Upper lobe of right lung (tissue), 1 donor: ENCODE results near the gene ACAN. TPM values are rescaled to one million over a fixed set of nuclear protein-coding genes. Genes with fewer than 3 reads are reported as not detected.

Experiments
- ATAC-seq: fragments of 200-7000 bp; cut with Tn5 transposase; one replicate; pipeline ENCODE4 v1.9.1; 2020; ENCODE audit warnings: mild to moderate bottlenecking, moderate library complexity
- DNase-seq: peaks from one replicate; pipeline ENCODE4 v3.0.0-alpha.2; 2020
- H3K27ac ChIP-seq: fragments of 200-600 bp; one replicate; pipeline ENCODE4 v1.8.0; 2022
- H3K27me3 ChIP-seq: fragments of 200-600 bp; one replicate; pipeline ENCODE4 v1.8.0; 2022; ENCODE audit warnings: mild to moderate bottlenecking
- H3K36me3 ChIP-seq: fragments of 200-600 bp; one replicate; pipeline ENCODE4 v1.8.0; 2022
- H3K4me1 ChIP-seq: fragments of 200-600 bp; one replicate; pipeline ENCODE4 v1.8.0; 2022
- H3K4me3 ChIP-seq: fragments of 200-600 bp; one replicate; pipeline ENCODE4 v1.8.0; 2022; ENCODE audit warnings: mild to moderate bottlenecking
- H3K9me3 ChIP-seq: fragments of 200-600 bp; one replicate; pipeline ENCODE4 v1.8.0; 2022
- intact Hi-C: fragments of 100-400 bp; cut with DNase I; formaldehyde crosslinking; loops from one replicate; pipeline ENCODE4 v1.11.0; 2022
- total RNA-seq: library from RNA; stranded (reverse); fragmentation: NEBNext Ultra II Directional; extraction: Animal tissue kit (Norgen Biotek cat#: 25700); gene quantifications from one replicate; pipeline ENCODE4 v1.2.1, GENCODE V29; 2021
- TF ChIP-seq, protein P1 (sequence below): fragments of 200-600 bp; IDR thresholded peaks from one replicate; pipeline ENCODE4 v1.8.0; 2022; ENCODE audit warnings: antibody characterized with exemption
- donor health status: DM: no; HTN: yes; CAD: no; lungs with severe emphysema.

The ACAN gene
- total RNA-seq, 1 donor from 2014 or later, result 0.06 TPM

DNA sequence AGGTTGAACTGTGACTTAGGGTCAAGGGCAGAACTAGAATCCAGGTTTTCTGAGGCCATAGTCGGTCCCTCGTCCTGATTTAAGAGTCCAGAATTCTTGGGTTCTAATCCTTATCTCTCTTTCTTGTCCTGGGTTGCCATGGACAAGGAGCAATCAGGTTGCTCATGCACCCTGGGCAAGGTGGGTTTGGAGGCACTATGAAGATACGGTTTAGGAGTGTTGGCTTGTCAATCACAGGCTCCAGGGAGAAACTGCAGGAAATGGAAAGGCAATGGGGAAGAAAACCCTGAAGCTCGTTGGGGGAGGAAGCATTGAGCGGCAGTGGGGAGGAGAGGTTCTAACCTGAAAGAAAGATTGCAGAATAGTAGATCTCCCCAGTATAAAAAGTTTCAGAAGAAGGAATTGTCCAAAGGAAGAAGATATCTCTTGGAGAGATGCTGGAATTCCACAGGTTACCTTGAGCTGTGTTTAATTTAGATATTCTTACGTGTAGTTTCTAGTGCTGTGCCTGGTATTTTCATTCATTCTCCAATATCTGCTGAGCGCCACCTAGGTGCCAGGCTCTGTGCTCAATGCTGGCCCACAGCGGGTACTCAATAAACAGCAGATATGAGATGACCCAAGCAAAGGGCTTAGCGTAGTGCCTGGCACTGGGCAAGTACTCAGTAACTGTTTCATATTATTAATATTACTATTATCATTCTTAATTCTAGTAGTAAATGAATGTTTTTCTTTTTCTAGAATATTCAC lies 2.0 kb downstream of the ACAN start:
- no peaks in the 10 kb centered on the region for H3K36me3 ChIP-seq
- intact Hi-C loops, result no loop called here
- no peaks in the 10 kb centered on the region for H3K4me1 ChIP-seq
- no peak overlapping the region for H3K27ac ChIP-seq
- H3K27me3 ChIP-seq, result peaks cover 70% of the 10 kb centered on the region
- DNase-seq, result no peak
- TF ChIP-seq, protein P1, sequence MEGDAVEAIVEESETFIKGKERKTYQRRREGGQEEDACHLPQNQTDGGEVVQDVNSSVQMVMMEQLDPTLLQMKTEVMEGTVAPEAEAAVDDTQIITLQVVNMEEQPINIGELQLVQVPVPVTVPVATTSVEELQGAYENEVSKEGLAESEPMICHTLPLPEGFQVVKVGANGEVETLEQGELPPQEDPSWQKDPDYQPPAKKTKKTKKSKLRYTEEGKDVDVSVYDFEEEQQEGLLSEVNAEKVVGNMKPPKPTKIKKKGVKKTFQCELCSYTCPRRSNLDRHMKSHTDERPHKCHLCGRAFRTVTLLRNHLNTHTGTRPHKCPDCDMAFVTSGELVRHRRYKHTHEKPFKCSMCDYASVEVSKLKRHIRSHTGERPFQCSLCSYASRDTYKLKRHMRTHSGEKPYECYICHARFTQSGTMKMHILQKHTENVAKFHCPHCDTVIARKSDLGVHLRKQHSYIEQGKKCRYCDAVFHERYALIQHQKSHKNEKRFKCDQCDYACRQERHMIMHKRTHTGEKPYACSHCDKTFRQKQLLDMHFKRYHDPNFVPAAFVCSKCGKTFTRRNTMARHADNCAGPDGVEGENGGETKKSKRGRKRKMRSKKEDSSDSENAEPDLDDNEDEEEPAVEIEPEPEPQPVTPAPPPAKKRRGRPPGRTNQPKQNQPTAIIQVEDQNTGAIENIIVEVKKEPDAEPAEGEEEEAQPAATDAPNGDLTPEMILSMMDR, result no peak
- no peaks in the 10 kb centered on the region for H3K9me3 ChIP-seq
- no peak for ATAC-seq
- no peak overlapping the region for H3K4me3 ChIP-seq

DNA sequence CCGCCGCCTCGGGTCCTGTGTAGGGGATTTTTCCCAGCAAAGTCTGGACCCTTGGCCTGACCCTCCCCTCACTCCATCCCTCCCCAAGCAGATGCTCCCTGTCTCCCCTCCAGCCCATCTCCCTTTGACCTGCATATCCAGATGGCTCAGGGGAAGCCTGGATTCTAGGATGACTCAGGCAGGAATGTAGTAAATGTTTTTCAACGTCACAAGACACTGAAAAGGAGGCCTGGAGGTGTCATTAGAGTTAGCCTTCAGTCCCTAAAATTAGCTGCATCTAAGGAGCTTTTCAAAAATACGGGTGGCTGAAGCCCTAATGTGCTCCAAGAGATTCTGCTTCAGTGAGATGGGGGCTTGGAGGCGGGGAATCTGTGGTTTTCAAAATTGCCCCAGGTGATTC lies 7.2 kb downstream of the ACAN start:
- intact Hi-C loops, result no loop called here
- peaks cover 26% of the 10 kb centered on the region for H3K27me3 ChIP-seq
- H3K4me1 ChIP-seq, result no peaks in the 10 kb centered on the region
- H3K36me3 ChIP-seq, result no peaks in the 10 kb centered on the region
- no peak overlapping the region for H3K4me3 ChIP-seq
- H3K9me3 ChIP-seq, result no peaks in the 10 kb centered on the region
- no peak for DNase-seq
- H3K27ac ChIP-seq, result no peak overlapping the region
- ATAC-seq, result no peak
- TF ChIP-seq, protein P1, result no peak

DNA sequence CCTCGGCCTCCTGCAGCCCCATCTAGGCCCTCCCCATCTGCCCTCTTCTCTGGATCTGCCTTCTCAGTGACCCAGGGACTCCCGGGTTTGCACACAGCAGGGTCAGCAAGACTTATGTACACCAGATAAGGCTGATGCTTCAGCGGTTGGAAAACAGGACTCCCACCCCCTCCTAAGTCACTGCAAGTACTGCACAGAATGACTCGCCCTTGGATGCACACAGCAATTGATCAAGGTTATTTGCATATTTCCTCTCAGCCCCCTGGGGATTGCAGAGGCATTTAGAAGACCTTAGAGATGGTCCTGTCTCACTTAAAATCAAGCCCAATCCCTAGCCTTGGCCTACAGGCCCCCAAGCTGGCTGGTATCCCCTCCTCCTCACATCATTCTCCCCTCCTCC lies 8.9 kb downstream of the ACAN start:
- DNase-seq, result no peak
- Histone ChIP-seq H3K27me3 (peaks cover 9% of the 10 kb centered on the region), H3K9me3 (no peaks in the 10 kb centered on the region), H3K27ac (no peak overlapping the region), H3K36me3 (no peaks in the 10 kb centered on the region), H3K4me3 (no peak overlapping the region), H3K4me1 (no peaks in the 10 kb centered on the region)
- intact Hi-C loops, result no loop called here
- ATAC-seq, result no peak
- TF ChIP-seq, protein P1, result no peak

DNA sequence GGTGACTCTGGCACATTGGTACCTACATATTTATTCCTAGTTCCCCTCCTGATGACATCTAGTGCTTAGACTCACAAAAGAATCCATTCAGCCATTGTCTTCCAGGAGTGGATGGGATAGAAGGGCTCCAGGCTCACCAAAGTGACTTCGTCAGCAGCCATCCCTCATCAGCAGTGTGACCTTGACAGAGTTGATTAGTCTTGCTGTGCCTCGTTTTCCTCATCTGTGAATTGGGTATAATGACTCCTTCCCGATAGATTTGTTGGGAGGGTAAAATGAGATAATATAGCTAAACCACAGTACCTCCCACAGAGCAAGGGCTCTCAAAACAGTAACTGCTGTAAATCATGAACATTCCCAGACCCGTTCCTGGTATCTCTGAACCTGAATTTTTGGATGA lies 10.7 kb downstream of the ACAN start:
- ATAC-seq, result no peak
- no peaks in the 10 kb centered on the region for H3K9me3 ChIP-seq
- peaks cover 7% of the 10 kb centered on the region for H3K27me3 ChIP-seq
- intact Hi-C loops, result no loop called here
- TF ChIP-seq, protein P1, result no peak
- DNase-seq, result no peak
- H3K4me1 ChIP-seq, result no peaks in the 10 kb centered on the region
- no peaks in the 10 kb centered on the region for H3K36me3 ChIP-seq
- H3K27ac ChIP-seq, result no peak overlapping the region
- no peak overlapping the region for H3K4me3 ChIP-seq

DNA sequence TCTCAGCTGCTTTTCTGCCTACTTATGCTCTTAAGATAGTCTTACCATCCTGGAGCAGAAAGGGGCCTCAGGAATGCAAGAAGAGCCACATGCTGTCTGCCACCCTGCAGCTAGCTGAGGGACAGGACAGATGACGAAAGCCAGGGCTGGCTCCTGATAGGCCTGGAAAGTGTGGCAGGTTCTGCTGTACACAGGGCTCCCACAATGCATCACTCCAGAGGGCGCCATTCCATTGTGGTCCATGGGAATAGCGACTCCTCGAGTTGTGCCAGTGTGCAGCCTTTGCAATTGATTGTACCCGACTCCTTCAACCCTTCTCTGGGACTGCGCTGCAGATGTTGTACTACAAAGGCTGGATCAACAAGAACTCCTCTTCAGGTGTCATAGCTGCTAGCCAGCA lies 11.2 kb downstream of the ACAN start:
- TF ChIP-seq, protein P1, result no peak
- intact Hi-C loops, result no loop called here
- H3K9me3 ChIP-seq, result no peaks in the 10 kb centered on the region
- ATAC-seq, result no peak
- H3K36me3 ChIP-seq, result no peaks in the 10 kb centered on the region
- no peak overlapping the region for H3K4me3 ChIP-seq
- H3K27ac ChIP-seq, result no peak overlapping the region
- H3K27me3 ChIP-seq, result peaks cover 7% of the 10 kb centered on the region
- no peaks in the 10 kb centered on the region for H3K4me1 ChIP-seq
- DNase-seq, result no peak

DNA sequence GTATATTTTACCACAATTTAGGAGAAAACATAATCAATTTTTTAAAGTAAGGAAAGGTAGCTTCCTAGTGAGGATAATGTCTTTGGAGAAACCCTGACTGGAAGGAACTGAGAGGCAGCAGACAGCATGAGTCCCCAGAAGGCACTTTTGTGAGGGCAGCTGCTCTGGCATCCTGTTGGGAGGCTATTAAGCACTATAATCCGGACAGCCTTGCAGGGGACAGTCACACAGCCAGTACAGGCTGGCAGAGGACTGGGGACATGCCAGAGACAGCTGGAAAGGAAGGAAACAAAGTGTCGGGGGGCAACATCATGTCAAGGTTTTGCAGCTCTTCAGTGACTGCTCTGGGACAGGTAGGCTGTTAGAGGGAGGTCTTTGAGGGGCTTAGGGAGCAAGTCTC lies 15.7 kb downstream of the ACAN start:
- Histone ChIP-seq H3K27ac (no peak overlapping the region), H3K36me3 (no peaks in the 10 kb centered on the region), H3K4me3 (no peak overlapping the region), H3K27me3 (no peaks in the 10 kb centered on the region), H3K4me1 (no peaks in the 10 kb centered on the region), H3K9me3 (no peaks in the 10 kb centered on the region)
- ATAC-seq, result no peak
- DNase-seq, result no peak
- TF ChIP-seq, protein P1, result no peak
- intact Hi-C loops, result no loop called here
